Measurements from ENCODE around the gene LIN9.

The LIN9 gene

GRCh38 chr1:226195144-226195543 is 113.8 kb downstream of the LIN9 start:
- DNase-seq (ENCODE audit: low spot score in 2 of 2) = no peak
- H3K27me3 Mint-ChIP-seq = peaks cover 8% of the 10 kb centered on the region
- H3K4me1 Mint-ChIP-seq = peaks cover 6% of the 10 kb centered on the region
- H3K27ac Mint-ChIP-seq (ENCODE audit: low read depth) = no peak overlapping the region
- no peak for ATAC-seq (replicated peaks; ENCODE audit: extremely low read depth, poor library complexity, severe bottlenecking)
- H3K9me3 Mint-ChIP-seq = no peaks in the 10 kb centered on the region
- H3K4me3 Mint-ChIP-seq = no peak overlapping the region
- H3K36me3 Mint-ChIP-seq (ENCODE audit: insufficient read depth) = no peaks in the 10 kb centered on the region

DNA sequence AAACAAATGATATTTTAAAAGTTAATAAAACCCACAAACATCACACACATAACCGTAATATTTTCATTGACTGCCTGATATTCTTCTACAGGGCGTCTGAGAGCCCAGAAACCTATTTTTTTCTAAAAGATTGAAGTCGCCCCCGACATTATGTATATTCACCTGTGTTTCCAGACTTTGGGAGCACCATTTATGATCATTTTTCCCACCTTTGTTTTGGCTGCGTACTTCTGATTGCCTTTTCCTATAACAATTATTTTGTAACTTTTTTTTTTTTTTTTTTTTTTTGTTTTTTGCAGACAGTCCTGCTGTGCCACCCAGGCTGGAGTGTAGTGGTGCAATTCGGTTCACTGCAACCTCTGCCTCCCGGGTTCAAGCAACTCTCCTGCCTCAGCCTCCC is 121.6 kb downstream of the LIN9 start:
- DNase-seq (ENCODE audit: low spot score in 2 of 2) = no peak
- Mint-ChIP-seq H3K4me1 (peaks cover 26% of the 10 kb centered on the region), H3K27ac (ENCODE audit: low read depth) (peak overlapping the region; percentile 91), H3K4me3 (peak overlapping the region; percentile 92), H3K36me3 (ENCODE audit: insufficient read depth) (peaks cover 21% of the 10 kb centered on the region), H3K9me3 (no peaks in the 10 kb centered on the region), H3K27me3 (no peaks in the 10 kb centered on the region)
- ATAC-seq (replicated peaks; ENCODE audit: extremely low read depth, poor library complexity, severe bottlenecking) = no peak

DNA sequence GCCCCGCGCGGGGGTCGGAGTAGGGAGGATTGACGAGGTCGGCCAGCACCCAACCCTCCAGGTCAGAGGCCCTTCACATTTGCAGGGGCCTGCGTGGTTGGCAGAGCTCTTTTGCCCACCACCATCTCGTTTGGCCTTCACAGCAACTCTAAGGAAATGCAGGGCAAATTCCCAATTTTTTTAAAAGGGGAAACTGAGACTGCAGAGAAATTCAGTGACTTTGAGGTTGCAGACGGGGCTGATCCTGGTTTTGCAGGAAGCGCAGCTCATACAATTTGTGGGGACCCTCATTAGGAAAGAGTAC is 122.0 kb downstream of the LIN9 start:
- peak overlapping the region; percentile 92 for H3K4me3 Mint-ChIP-seq
- DNase-seq (ENCODE audit: low spot score in 2 of 2) = no peak
- peaks cover 30% of the 10 kb centered on the region for H3K4me1 Mint-ChIP-seq
- peak overlapping the region; percentile 91 for H3K27ac Mint-ChIP-seq (ENCODE audit: low read depth)
- H3K36me3 Mint-ChIP-seq (ENCODE audit: insufficient read depth) = peaks cover 24% of the 10 kb centered on the region
- no peaks in the 10 kb centered on the region for H3K9me3 Mint-ChIP-seq
- ATAC-seq (replicated peaks; ENCODE audit: extremely low read depth, poor library complexity, severe bottlenecking) = no peak
- H3K27me3 Mint-ChIP-seq = no peaks in the 10 kb centered on the region

DNA sequence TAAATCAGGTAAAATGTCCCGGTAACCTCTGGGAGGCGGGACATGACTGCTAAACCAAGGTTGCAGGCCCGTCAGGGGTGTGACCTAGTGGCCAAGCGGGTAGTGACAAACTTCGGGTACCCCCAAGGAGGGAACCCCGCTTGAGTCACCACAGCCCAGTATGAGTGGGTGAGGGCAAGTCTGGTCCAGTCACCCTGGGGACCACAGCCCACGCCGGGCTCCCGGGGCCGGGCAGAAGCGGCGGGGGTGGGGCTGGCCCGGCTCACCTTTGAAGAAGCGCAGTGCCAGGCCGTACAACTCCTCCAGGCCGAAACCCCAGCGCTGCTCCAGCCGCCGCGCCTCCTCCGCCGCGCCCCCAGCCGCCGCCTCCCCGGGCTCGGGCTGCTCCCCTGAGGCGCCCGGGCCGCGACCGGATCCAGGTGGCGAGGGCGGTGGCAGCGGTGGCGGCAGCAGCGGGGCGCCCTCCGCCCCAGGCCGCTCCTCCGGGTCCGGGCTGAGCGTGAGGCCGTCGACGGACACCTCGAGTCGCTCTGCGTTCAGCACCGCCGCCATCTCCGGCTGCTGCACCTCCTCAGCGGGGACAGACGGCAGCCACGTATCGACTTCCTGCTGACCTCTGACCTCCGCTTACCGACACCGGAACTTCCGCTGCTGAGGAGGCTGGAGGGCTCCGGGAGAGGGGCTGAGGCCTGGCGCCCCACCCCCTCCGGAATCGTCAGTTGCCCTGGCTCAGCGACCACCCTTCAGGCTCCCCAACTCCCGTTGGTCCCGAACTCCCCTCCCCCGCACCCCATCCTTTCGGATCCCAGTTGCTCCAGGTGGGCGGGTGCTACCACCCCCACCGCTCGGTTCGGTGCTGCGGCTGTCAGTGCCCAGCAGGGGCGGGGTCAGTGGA is 122.6 kb downstream of the LIN9 start, which contains the start of gene ACBD3:
Gene ACBD3, minus strand, starts transcription at position 618 of the 895 bp plus-strand sequence. Its CDS starts 66 bp downstream, at position 552.
- peak within 1 kb of the TSS; percentile 91 for H3K27ac Mint-ChIP-seq (ENCODE audit: low read depth)
- H3K9me3 Mint-ChIP-seq = no peaks in the 10 kb centered on the region
- DNase-seq (ENCODE audit: low spot score in 2 of 2) (peak; percentile 72), ATAC-seq (replicated peaks; ENCODE audit: extremely low read depth, poor library complexity, severe bottlenecking) (peak; percentile 98)
- peaks cover 24% of the 10 kb centered on the region for H3K36me3 Mint-ChIP-seq (ENCODE audit: insufficient read depth)
- H3K27me3 Mint-ChIP-seq = no peaks in the 10 kb centered on the region
- H3K4me3 Mint-ChIP-seq = peak within 1 kb of the TSS; percentile 92
- peaks cover 36% of the 10 kb centered on the region for H3K4me1 Mint-ChIP-seq

- Mint-ChIP-seq H3K4me1 (peaks cover 39% of the 10 kb centered on the region), H3K9me3 (no peaks in the 10 kb centered on the region), H3K4me3 (peak overlapping the region; percentile 92), H3K27ac (ENCODE audit: low read depth) (peak overlapping the region; percentile 91), H3K36me3 (ENCODE audit: insufficient read depth) (peaks cover 26% of the 10 kb centered on the region), H3K27me3 (no peaks in the 10 kb centered on the region)
- ATAC-seq (replicated peaks; ENCODE audit: extremely low read depth, poor library complexity, severe bottlenecking) = no peak
- no peak for DNase-seq (ENCODE audit: low spot score in 2 of 2)
These were observed 123.6 kb downstream of the LIN9 start for GRCh38 chr1:226185141-226186036.

DNA sequence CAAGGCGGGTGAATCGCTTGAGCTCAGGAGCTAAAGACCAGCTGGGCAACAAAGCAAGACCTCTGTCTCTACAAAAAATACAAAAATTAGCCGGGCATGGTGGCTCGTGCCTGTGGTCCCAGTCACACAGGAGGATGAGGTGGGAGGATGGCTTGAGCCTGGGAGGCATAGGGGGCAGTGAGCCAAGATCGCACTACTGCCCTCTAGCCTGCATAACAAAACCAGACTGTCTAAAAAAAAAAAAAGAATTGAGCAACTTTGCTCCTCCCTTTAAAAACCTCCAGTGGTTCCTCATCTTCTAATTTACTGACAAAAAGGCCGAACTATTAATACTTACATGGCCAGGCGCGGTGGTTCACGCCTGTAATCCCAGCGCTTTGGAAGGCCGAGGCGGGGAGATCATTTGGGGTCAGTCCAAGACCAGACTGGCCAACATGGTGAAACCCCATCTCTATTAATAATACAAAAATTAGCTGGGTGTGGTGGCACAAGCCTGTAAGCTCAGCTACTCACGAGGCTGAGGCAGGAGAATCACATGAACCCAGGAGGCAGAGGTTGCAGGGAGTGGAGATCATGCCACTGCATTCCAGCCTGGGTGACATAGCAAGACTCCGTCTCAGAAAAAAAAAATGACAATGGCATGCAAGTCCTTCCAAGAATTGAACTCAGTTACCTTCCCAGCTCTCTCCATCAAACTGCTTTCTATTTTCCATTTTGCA is 126.8 kb downstream of the LIN9 start:
- ATAC-seq (replicated peaks; ENCODE audit: extremely low read depth, poor library complexity, severe bottlenecking) = no peak
- Mint-ChIP-seq H3K36me3 (ENCODE audit: insufficient read depth) (peaks cover 26% of the 10 kb centered on the region), H3K4me1 (peaks cover 62% of the 10 kb centered on the region)

More for the DNA sequence above, 126.8 kb downstream of the LIN9 start:
- no peaks in the 10 kb centered on the region for H3K27me3 Mint-ChIP-seq
- no peak for DNase-seq (ENCODE audit: low spot score in 2 of 2)
- H3K27ac Mint-ChIP-seq (ENCODE audit: low read depth) = no peak overlapping the region
- H3K9me3 Mint-ChIP-seq = no peaks in the 10 kb centered on the region
- no peak overlapping the region for H3K4me3 Mint-ChIP-seq

Data from central memory CD8-positive, alpha-beta T cell (primary cell).